ENCODE results near the gene DACH1.

DNA sequence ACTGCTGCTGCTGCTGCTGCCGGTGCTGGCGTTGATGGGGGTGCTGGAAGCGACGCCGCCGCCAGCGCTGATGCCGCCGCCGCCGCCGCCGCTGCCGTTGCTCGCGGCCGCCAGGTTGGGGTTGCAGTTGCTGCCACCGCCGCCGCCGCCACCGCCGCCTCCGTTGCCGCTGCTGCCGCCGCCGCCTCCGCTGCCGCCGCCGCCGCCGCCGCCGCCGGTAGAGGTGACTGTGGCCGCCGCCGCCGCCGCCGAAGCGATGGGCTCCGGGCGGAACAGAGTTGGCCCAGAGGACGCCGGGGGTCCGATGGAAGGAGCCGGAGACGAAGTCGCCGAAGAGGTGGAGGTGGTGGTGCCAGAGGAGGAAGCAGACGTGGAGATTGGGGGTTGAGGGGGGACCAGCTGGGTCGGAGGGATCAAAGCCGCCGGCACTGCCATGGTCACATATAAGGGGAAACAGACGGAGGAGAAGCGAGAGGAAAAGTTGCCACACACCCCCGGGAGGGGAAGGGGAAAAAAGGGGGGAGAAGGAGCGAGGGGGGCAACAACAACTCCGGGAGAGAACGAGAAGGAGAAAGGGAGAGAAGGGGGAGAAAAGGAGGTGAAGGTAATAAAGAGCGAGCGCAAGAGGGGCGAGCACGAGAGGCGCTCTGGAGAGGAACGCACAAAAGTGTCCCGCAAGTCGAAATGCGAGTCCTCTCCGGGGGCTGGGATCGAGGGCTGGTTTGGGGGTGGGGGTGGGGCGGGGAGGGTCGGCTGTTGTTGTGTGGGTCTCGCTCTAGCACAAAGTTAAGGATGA, 471 bp downstream of the DACH1 start:
- TF ChIP-seq CTCF (IDR thresholded peaks at IDR 0.05; ENCODE audit: low read depth, low read length) (no peak), POLR2A (IDR thresholded peaks at IDR 0.05; ENCODE audit: extremely low read depth, insufficient read length) (no peak), MYC (IDR thresholded peaks at IDR 0.05; ENCODE audit: low read depth, low read length) (no peak)

Data from NB4 (cell line).